GM19468 (cell line): ENCODE results near the gene RER1.

Source experiments
- ATAC-seq: cut with Tn5 transposase; IDR thresholded peaks from one replicate; pipeline ENCODE4 v1.9.1; 2021; ENCODE audit warnings: mild to moderate bottlenecking, moderate library complexity, moderate number of reproducible peaks; ENCODE audit not compliant: unreplicated experiment; ENCODE audit errors: extremely low read depth

The RER1 gene

DNA sequence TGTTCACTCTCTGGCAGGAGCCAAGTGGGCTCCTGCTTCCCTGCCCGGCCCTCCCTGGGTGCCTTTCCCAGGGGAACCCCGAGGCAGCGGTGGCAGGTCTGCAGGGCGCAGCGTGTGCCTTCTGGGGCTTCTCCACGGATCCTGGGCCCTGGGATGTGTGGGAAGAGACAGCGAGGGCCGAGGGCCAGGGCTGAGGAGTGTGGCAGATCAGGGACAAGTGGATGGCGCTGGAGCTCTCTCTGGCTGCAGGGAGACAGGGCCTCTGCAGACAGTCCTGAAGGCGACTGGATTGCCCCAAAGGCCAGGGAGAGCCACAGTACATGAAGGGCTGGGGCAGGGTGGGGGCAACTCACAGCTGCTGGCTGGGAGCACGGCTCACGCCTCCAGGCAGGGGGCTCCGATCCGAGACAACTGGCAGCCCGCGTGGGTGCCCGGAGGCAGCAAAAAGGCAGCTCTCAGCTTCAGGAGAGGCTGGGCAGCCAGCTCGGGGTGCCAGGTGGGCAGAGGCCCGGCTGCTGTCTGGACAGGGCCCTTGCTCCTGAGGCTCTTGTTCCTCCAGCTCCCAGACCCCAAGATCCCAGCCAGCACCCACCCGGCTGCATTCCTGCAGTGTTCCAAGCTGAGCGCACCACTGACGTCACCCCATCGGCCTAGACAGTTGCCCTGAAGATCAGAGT, 16.3 kb upstream of the RER1 start:
- ATAC-seq: no peak

DNA sequence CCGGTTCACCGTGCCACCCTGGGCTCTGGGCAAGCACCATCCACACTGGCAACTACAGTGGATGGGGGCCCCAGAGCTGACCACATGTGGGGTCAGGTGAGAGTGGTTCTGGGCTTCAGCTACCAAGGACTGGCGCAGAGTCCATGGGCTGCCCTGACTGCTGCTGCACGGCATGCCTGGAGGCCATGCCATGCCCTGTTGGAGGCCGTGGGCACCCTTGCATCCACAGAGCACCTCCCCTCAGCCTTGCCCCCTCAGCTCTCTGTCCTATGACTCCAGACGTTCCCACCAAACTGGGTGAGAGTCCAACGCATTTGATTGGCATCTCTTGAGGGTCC, 15.7 kb upstream of the RER1 start:
- ATAC-seq: no peak

DNA sequence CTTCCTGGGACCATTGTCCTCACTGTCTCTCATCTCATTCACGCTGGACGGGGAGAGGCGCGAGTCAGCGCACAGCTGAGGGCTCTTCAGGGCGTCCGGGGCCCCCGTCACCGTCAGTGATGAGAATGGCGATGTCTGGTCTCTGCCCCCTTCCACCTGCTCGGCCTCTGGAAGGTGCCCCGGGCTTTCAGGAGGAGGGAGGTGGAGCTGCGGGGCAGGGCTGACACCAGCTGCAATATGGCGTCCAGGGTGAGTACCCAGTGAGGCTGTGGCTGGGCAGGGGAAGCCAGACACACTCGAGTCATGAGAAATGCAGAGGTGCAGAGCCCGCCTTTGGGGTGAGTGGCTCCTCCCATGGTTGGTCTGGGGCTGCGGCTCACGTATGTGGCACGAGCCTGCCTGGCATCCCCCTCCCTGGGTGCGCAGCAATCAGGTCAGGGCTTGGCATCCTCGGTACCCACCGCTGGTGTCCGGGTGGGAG, 15.3 kb upstream of the RER1 start:
- ATAC-seq: no peak

DNA sequence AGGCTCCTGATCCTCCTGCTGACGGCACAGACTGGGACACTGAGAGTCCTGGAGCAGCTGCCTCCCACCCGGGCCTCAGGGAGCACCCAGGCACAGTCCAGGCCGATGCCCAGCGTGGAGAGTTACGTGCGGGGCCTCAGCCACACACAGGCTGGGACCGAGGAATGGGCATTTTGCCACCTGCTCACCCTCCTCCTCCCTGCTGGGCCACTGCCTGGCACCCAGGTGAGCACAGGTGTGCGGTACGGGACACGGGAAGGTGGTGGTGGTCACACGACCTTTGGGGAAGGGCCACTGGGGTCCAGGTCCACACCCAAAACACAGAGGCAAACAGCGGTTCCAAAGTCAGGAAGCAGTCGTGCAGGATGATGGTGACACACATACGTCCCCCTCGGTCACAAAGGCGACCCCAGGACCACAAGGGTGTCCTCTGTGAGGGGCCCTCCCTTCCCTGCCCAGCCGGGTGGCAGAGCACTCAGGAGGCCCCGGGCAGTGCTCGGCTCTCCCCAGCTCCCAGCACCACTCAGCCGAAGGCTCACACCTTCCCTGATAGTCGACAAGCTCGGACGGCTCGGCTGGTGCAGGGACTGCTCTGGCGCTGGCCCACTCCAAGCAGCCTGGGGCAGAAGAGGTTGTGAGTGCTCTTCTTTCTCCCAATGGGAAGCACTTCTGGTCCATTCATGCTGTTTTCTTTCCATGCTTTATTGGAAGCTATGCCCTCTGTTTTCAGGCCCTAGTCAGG, 14.5 kb upstream of the RER1 start:
- ATAC-seq: no peak

DNA sequence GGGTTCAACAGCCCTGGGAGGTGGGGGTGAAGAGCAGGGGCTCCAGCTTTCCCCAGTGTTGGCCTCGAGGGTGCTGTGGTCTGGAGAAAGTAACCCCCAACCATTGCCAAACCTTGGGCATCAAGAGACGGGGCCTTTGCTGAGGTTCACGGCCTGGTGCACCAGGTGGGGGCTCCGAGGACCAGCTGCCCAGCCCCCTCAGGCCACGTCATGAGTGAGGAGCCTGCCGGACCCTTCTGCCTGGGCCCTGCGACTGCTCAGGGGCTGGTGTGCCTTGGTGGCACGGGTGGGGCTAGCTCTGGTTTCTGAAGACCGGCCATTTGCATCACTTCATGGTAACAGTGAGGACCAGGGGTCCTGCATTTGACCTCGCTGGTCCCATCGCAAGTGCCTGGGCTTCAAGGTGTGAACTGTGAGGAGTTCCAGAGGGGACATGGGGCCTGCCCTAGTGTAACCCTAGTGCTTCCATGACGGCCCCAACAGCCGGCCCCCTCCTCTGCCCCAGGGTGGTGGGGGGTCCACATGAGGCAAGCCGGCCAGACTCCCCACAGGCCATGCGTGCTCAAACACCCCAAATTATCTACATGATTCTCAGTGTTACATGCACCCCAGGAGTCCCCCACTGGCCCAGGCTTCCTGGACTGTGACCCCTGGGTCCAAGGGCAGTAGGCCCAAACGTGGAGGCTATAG, 13.7 kb upstream of the RER1 start:
- ATAC-seq: no peak

DNA sequence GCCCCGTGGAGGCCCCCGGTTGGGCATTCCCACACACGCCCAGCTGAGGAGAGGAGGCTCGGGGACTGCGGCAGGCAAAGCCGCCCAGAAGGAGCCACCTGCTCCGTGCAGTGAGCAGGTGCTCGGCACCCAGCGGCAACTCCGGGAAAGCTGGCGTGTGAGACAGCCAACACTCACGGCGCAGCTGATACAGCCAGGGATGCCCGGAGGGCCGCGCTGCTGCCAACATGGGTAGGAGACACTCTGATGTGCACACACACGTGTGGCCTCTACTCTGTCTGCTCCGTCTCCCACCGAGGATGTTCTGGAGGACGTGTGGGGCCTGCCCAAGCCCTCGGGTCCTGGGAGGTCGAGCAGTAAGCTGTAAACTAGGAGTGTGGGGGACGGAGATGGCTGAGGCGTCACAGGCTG, 13.2 kb upstream of the RER1 start:
- no peak for ATAC-seq

DNA sequence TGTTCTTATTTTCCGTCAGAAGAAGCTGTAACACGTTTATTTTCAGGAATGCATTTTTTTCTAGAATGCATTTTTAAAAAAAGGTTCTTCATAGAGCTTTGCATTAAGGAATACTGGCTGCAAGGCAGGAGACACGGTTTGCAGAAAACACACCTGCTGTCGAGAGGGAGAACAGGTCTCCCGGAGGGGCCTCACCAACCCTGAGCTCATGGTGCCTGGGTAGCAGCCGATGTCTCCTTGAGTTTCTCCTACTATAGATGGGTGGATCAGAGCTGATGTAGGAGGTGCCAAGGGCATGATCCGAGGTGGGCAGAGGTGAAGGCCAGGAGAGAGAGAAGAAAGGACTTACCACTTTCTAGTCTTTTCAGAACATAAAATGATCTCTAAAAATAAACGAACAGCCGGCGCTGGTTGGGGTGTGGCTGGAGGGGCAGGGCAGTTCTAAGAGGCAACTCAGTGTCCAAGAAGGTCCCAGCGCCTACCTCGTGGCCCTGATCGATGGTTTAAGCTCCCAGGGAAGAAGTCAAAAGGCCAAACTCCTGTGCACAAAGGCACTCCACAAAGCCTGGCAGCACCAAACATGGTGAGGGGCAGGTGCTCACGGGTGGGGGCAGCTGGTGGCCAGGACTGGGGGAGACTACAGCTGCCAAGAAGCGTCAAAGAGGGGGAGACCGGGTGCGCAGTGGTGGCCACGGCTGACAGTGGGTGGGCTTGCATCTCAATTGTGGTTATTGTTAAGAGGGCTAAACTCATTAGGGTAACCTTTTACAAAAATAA, 12.5 kb upstream of the RER1 start:
- ATAC-seq: no peak

DNA sequence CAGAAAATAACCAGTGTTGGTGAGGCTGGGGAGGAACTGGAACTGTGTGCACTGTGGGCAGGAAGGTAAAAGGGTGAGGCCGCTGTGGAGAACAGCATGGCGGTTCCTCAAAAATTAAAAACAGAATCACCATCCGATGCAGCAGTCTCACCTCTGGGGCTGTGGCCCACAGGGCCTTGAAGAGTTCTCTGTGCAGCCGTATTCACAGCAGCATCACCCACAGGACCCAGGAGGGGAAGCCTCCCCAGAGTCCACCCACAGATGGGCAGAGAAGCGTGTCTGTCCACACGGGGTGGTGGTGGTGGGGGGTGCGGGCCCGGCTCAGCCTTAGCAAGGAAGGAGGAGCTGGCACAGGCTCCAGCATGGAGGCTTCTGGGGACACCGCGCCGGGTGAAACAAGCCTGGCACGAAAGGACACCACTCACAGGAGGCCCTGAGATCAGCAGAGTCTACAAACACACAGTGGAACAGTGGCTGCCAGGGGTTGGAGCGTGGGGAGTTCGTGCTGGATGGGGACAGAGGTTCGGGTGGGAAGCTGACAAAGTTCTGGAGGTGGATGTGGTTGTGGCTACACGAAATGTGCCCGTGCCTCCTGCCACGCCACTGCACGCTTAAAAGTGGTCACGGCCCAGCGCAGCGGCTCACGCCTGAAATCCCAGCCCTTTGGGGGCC, 11.8 kb upstream of the RER1 start:
- ATAC-seq: no peak

DNA sequence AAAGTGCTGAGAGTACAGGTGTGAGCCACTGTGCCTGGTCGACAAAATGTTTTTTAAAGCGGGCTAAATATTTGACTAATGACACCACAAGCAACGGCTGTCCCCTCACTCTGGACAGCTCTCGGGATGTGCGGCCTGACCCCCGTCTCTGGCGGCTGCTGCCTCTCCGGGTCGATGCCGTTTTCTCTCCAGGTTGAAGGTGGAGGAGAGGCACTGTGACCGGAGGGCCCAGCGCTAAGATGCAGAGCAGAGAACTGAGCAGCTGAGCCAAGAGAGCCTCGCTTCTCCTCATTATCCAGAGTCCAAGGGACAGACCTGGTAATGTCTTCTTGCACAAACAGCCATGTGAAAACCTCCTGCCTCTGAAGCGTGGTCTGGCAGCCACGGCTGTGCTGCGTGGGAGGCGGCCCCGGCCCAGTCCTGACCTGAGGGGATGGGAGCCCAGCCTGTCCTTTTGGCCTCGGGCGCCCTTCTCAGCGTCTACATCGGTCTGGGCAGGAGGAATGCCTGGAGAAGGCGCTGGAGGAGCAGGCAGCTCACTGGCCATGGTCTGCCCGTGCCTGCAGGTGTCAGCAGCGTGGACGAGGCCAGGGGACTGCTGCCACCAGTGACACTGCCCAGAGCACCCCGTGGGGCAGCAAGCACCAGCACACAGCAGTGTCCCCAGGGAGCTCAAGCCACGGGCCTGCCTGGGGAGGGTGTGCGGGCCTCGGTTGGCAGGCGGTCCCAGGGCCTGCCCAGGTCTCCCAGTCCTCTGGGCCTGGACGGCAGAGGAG, 10.6 kb upstream of the RER1 start:
- no peak for ATAC-seq

DNA sequence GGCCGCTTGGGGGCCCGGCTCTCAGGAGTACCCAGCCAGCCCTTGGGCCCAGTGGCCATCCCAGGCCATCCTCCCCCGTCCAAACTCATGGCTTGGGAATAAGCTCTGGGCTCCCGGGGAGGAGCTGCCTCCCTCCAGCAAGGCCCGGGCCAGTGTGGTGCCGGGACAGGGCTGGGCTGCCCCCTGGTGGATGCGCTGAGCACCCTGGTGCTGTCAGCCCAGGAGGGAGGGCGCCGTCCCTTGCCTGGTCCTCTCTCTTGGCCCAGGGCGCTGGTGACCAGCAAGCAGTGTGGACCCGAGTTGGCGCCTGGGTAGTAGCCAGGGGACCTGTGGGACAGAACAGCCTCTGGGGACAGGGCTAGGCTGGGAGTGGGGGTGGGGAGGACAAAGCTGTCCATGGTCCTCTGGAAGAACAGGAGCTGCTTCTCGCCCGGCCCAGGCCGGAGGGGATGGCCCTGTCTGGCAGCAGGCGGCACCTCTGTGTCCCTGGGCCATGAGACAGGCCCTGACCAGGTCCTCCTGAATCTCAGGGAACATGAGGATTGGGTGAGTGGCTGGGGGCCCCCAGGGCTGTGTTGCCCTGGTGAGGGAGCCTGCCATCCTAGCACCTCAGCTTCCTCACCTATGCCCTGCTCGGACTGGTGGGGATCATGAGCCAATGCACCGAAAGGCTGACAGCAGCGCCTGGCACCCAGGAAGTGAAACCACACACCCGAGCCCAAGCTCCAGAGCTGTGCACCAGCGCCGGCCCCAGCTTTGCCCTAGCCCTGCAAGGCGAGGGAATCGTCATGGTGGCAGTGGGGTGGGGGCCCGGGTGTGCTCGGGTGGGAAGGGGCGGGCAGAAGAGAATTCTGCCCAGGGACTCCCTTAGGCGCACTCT, 9.7 kb upstream of the RER1 start:
- no peak for ATAC-seq

DNA sequence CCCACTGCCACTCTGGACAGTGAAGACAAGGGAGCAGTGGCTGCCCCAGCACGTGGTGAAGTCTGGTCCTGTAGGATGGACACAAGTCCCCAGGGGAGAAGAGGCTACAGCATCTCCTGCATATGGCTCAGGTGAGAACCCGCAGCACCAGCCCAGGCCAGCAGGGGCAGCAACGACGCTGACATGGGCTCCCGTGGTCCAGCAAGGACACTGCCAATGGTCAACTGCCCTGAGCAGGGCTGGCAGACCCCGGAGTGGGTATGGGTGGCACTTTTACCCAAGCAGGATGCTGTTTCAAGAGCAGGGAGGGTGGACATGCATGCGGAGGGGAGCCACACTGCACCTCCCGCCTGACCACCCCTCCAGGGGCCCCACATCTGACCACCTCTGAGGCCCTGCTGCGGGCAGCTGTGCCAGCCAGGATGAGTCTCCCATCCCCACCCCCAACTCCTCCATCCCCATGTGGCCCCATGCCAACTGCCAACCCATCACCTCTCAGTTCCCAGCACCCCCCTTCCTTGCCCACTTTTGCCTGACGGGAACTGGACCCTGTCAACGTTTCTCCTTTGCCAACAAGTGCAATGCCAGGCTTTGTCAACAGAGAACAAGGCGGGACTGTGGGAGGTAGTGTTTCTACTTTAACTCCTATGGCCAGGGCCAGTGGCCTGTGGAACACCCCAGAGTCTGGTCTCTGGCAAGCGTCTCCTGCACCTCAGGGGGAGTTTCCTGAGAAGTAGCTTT, 8.8 kb upstream of the RER1 start:
- ATAC-seq: no peak

DNA sequence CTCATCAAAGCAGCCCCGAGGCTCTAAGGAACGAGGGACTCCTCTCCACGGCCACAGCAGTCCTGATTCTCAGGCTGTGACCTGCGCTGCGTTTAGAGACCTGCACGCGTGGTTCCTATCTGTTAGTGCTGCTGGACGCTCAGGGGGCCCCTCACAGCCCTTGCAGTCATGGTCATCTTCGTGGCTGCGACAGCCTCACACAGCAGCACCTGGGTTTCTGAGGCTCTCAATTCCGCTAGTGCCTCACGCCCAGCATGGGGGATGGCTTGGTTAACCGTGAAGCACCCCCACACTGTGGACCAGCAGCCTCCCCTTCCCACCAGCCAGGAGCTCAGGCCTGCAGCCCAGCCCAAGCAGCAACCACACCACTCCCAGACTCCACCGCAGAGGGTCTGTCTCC, 8.1 kb upstream of the RER1 start:
- no peak for ATAC-seq

DNA sequence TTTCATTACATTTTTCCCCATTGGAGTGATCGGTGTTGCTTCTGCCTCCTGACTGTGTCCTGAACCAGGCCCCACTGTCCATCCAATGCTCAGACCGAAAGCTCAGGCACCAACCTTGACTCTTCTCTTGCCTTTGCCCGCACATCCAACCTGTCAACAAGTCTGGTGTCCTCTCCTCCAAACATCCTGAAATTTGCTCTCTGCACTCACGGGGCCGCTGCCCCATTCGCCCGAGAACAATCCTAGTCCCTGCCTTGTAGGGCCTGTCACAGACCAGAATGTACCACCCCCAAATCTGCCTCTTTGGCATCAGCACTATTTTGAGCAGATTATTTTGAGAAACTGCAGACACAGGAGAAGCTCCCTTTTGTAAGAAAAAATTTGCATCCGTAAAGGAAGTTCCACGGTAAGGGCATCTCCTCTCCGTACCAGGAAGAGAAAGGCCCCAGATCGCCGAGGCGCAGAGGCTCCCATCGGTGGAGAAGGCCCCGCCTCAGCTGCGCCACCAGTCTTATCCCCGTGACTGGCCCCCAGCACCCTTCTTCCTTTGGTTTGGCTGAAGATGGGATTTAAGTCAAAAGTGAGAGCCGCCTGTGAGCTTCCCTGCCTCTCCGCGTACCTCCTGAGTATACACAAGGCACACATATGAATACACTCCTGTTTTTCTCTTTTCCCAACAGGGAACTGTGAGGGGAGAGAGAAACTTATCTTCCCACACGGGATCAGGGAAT, 7.3 kb upstream of the RER1 start:
- no peak for ATAC-seq

DNA sequence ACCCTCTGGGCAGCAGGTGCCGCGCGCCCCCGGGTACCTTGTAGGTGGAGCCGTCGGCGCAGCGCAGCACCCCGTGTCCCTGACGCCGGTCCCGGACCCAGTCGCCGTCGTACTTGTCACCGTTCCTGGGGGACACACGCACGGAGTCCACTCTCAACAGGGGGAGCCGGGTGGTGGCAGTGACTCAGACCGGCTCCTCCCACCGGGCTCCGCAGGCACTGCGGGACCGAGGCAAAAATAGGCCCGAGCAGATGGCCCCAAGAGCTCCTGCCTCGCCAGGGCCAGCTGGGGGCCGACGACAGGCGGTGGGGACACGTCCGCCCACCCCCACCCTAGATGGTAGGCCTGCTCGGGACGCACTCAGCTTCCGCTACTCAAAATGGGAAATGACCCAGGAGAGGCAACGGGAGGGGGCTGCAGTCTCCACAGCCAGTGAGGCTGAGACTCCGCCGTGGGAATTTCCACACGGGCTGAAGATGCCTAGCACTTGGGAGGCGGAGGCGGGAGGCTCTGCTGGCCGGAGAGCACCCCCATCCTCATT, 6.6 kb upstream of the RER1 start:
- no peak for ATAC-seq

DNA sequence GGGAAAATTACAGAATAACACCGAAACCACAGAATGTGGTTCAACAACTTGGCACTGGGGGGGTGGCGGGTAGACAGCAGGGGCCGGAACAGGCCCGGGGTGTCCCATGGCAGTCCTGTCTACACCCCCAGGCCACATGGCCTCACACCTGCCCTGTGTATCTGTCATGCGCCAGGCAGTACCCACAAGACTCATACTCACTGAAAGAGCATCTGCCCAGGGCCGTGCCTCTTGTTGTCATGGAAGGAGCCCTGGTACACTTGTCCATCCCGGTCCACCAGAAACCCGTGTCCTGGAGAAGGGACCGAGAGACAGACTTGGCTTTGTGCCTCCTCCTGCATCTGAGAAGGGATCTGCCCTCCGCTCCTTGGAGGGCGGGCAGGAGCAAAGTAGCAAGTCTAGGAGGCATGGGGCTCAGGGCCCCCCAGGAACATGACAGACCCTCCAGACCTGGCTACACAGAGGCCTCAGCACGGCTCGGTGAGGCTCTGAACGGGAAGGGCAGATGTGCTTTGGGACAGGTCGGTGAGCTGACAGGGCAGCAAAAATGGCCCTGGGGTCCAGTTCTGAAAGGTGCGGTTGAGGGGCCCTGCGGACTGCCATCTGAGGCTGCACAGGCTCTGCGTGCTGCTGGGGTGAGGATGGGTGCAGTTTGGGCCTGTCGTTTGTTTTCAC, 5.9 kb upstream of the RER1 start:
- ATAC-seq: no peak
